Activated CD8-positive, alpha-beta T cell treated with anti-CD3 and anti-CD28 coated beads for 36 hours (primary cell): ENCODE data around the gene VSX1. TPM values are rescaled to one million over a fixed set of nuclear protein-coding genes. Genes with fewer than 3 reads are reported as not detected.

Experiments used
- ATAC-seq: fragments of 200-7000 bp; cut with Tn5 transposase; one replicate; pipeline ENCODE4 v1.10.0; 2021; ENCODE audit warnings: mild to moderate bottlenecking, moderate library complexity
- CTCF ChIA-PET: fragments of 350-600 bp; sonication (Branson Sonifier 250); formaldehyde crosslinking; loops from one replicate; lab custom pipeline; 2021; ENCODE audit warnings: antibody characterized with exemption; lab: Charles Lee
- POLR2A ChIA-PET: fragments of 350-600 bp; sonication (Branson Sonifier 250); formaldehyde crosslinking; loops from one replicate; lab custom pipeline; 2021; ENCODE audit warnings: antibody characterized with exemption; lab: Charles Lee
- DNase-seq: peaks from one replicate; pipeline ENCODE4 v3.0.0-alpha.2; 2020
- H3K27ac Mint-ChIP-seq: one replicate; pipeline ENCODE4 v1.8.0; 2021; ENCODE audit warnings: mild to moderate bottlenecking, mixed read lengths
- H3K27me3 Mint-ChIP-seq: one replicate; pipeline ENCODE4 v1.8.0; 2021; ENCODE audit warnings: mixed read lengths
- H3K36me3 Mint-ChIP-seq: one replicate; pipeline ENCODE4 v1.8.0; 2021; ENCODE audit warnings: low read depth, mixed read lengths
- H3K4me1 Mint-ChIP-seq: one replicate; pipeline ENCODE4 v1.8.0; 2021; ENCODE audit warnings: low read depth, mixed read lengths
- H3K4me3 Mint-ChIP-seq: one replicate; pipeline ENCODE4 v1.8.0; 2021; ENCODE audit warnings: mild to moderate bottlenecking, moderate library complexity, mixed read lengths
- H3K9me3 Mint-ChIP-seq: one replicate; pipeline ENCODE4 v1.8.0; 2021; ENCODE audit warnings: mixed read lengths
- CTCF ChIP-seq: fragments of 200-600 bp; IDR thresholded peaks from one replicate; pipeline ENCODE4 v1.8.0; 2022; ENCODE audit warnings: antibody characterized with exemption, mild to moderate bottlenecking
- intact Hi-C: fragments of 100-400 bp; cut with micrococcal nuclease; formaldehyde crosslinking; loops from one replicate; pipeline ENCODE4 v1.10.0; 2022
- total RNA-seq, 2 experiments: library from RNA; stranded (reverse); gene quantifications; one replicate each; pipeline ENCODE4 v1.2.3, GENCODE V29; 2021

VSX1 gene
- total RNA-seq, 2 experiments from 2014 or later = not detected

- no peaks in the 10 kb centered on the region for H3K27me3 Mint-ChIP-seq
- CTCF ChIA-PET = interaction anchor here (1.0 kb wide), 1 partner anchor 228 kb away, joined by 3 read pairs; no protein-coding TSS in a partner anchor
- DNase-seq (no peak), ATAC-seq (no peak)
- H3K4me3 Mint-ChIP-seq = no peak overlapping the region
- H3K36me3 Mint-ChIP-seq = peaks cover 4% of the 10 kb centered on the region
- intact Hi-C loops = no loop called here
- H3K4me1 Mint-ChIP-seq = peaks cover 22% of the 10 kb centered on the region
- no peak for TF ChIP-seq CTCF
- POLR2A ChIA-PET = interaction anchor here (0.6 to 1.5 kb wide), 2 partner anchors 25 to 603 kb away, joined by 3 read pairs; no protein-coding TSS in a partner anchor
- H3K27ac Mint-ChIP-seq = no peak overlapping the region
- no peaks in the 10 kb centered on the region for H3K9me3 Mint-ChIP-seq
Measured at GRCh38 chr20:25032065-25032477, 49.9 kb downstream of the VSX1 start.

- Mint-ChIP-seq H3K4me3 (no peak overlapping the region), H3K27me3 (no peaks in the 10 kb centered on the region), H3K27ac (no peak overlapping the region), H3K4me1 (peaks cover 13% of the 10 kb centered on the region), H3K9me3 (no peaks in the 10 kb centered on the region), H3K36me3 (peaks cover 4% of the 10 kb centered on the region)
- no peak for TF ChIP-seq CTCF
- no peak for DNase-seq
- no peak for ATAC-seq
- POLR2A ChIA-PET = interaction anchor here (0.6 kb wide), 1 partner anchor 602 kb away, joined by 3 read pairs; no protein-coding TSS in a partner anchor
- intact Hi-C loops = no loop called here
- CTCF ChIA-PET = no interaction called here
Measured at GRCh38 chr20:25031241-25031640, 50.7 kb downstream of the VSX1 start.

- POLR2A ChIA-PET = no interaction called here
- CTCF ChIA-PET = no interaction called here
- Mint-ChIP-seq H3K4me1 (peaks cover 8% of the 10 kb centered on the region), H3K27me3 (no peaks in the 10 kb centered on the region), H3K27ac (no peak overlapping the region), H3K36me3 (peaks cover 4% of the 10 kb centered on the region), H3K9me3 (no peaks in the 10 kb centered on the region), H3K4me3 (no peak overlapping the region)
- no peak for DNase-seq
- no peak for TF ChIP-seq CTCF
- intact Hi-C loops = no loop called here
- ATAC-seq = no peak
Measured at GRCh38 chr20:25030649-25031207, 51.2 kb downstream of the VSX1 start.

GRCh38 chr20:25030007-25030648, 51.8 kb downstream of the VSX1 start:
- DNase-seq = no peak
- peaks cover 4% of the 10 kb centered on the region for H3K36me3 Mint-ChIP-seq

More at GRCh38 chr20:25030007-25030648, 51.8 kb downstream of the VSX1 start:
- POLR2A ChIA-PET = no interaction called here
- CTCF ChIA-PET = no interaction called here
- peaks cover 5% of the 10 kb centered on the region for H3K4me1 Mint-ChIP-seq
- no peaks in the 10 kb centered on the region for H3K9me3 Mint-ChIP-seq
- H3K27ac Mint-ChIP-seq = no peak overlapping the region
- TF ChIP-seq CTCF = no peak
- H3K4me3 Mint-ChIP-seq = no peak overlapping the region
- no peaks in the 10 kb centered on the region for H3K27me3 Mint-ChIP-seq
- ATAC-seq = no peak
- intact Hi-C loops = no loop called here
